HG03432 (cell line): ENCODE measurements around the gene SLC1A1.
A peak's percentile ranks its signal among the peaks of the same experiment; 100 is the strongest.
"Not testable (repeated sequence)": the region's sequence is repeated elsewhere in the genome, so short reads cannot be mapped to it uniquely, and the experiment has no call there.

Source experiments
- ATAC-seq: cut with Tn5 transposase; IDR thresholded peaks from one replicate; pipeline ENCODE4 v1.9.1; 2021; ENCODE audit warnings: mild to moderate bottlenecking, moderate library complexity; ENCODE audit not compliant: unreplicated experiment

SLC1A1 gene

GRCh38 chr9:4574657-4575243, 84.5 kb downstream of the SLC1A1 start:
- ATAC-seq: no peak

- ATAC-seq: no peak
These were observed 85.7 kb downstream of the SLC1A1 start for GRCh38 chr9:4575997-4576396.

- ATAC-seq: no peak
These were observed 86.2 kb downstream of the SLC1A1 start for GRCh38 chr9:4576448-4576847.

GRCh38 chr9:4579001-4579400, 88.7 kb downstream of the SLC1A1 start:
- ATAC-seq: no peak

- ATAC-seq: no peak
These were observed 90.9 kb downstream of the SLC1A1 start for GRCh38 chr9:4581035-4581760.

GRCh38 chr9:4581861-4582565, 91.7 kb downstream of the SLC1A1 start:
- no peak for ATAC-seq

- ATAC-seq: no peak
These were observed 92.7 kb downstream of the SLC1A1 start for GRCh38 chr9:4583001-4583400.

GRCh38 chr9:4584636-4585035, 94.4 kb downstream of the SLC1A1 start:
- ATAC-seq: no peak

GRCh38 chr9:4585135-4585534, 94.9 kb downstream of the SLC1A1 start:
- ATAC-seq: no peak

GRCh38 chr9:4588721-4589120, 98.5 kb downstream of the SLC1A1 start:
- no peak for ATAC-seq

- ATAC-seq: no peak
These were observed 100.3 kb downstream of the SLC1A1 start for GRCh38 chr9:4590430-4591122.

GRCh38 chr9:4591123-4591500, 100.8 kb downstream of the SLC1A1 start:
- no peak for ATAC-seq

GRCh38 chr9:4592295-4592694, 102.0 kb downstream of the SLC1A1 start:
- ATAC-seq: no peak

- no peak for ATAC-seq
These were observed 102.6 kb downstream of the SLC1A1 start for GRCh38 chr9:4592886-4593285.

- ATAC-seq: no peak
These were observed 104.3 kb downstream of the SLC1A1 start for GRCh38 chr9:4594545-4594944.

- ATAC-seq: no peak
These were observed 104.7 kb downstream of the SLC1A1 start for GRCh38 chr9:4594994-4595393.

- peak; percentile 78 for ATAC-seq
These were observed 106.1 kb downstream of the SLC1A1 start for GRCh38 chr9:4596165-4596922.

GRCh38 chr9:4600368-4600767, 110.1 kb downstream of the SLC1A1 start:
- ATAC-seq: no peak

GRCh38 chr9:4603830-4604229, 113.6 kb downstream of the SLC1A1 start:
- ATAC-seq: no peak

GRCh38 chr9:4604678-4605095, 114.4 kb downstream of the SLC1A1 start:
- ATAC-seq: peak; percentile 84

- ATAC-seq: not testable (repeated sequence)
These were observed 115.8 kb downstream of the SLC1A1 start for GRCh38 chr9:4606033-4606432.
